ENCODE data around the gene EFHC1.

EFHC1 gene

DNA sequence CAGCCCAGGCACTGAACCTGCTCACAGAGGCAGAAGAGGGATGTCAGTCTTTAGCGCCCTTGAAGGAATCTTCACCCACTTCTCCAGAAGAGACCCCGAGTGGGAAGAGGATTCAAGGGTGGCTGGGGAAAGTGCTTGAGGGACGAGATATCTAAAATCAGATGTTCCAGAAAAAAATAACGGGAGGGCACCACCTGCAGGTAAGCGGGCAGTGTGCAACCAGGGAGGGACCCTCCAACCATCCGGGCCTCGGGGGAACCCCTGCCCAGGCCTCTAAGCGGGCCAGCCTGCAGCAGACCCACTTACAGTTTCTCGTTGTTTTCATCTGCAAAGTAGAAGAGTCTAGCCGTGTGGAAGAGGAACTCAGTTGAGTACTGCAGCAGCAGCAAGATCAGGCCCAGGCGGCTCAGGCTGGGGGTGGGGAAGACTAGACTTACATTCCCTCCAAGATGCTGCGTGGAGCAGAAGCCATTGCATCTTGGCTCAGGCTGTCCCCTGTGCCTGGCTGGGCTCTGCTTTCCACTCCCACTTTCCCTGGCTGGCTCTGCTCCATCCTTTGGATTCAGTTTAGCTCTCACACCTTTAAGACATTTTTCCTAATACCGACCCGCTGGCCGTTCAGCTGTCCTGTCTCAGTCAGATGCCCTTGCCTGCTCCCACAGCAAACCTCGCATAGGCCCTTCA is 85.7 kb downstream of the EFHC1 start:
- DNase-seq, result no peak

DNA sequence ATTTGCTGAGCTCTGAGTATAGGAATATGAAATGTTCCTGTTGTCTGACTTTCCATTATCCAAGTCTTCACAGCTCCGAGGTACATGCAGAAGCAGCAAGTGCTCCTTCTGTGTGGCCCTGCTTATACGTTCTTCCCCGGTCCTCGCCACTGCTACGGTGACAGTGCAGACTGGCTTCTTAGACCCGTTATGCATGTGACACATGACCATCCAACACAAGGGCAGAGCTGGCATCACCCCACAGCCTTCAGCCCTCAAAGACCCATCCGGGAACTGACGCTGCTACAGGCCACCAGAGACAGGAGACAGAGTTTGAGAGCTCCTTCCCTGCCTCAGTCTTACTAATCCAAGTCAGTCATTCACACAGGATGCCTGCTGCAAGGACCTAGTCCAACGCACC is 86.3 kb downstream of the EFHC1 start:
- DNase-seq, result no peak

DNA sequence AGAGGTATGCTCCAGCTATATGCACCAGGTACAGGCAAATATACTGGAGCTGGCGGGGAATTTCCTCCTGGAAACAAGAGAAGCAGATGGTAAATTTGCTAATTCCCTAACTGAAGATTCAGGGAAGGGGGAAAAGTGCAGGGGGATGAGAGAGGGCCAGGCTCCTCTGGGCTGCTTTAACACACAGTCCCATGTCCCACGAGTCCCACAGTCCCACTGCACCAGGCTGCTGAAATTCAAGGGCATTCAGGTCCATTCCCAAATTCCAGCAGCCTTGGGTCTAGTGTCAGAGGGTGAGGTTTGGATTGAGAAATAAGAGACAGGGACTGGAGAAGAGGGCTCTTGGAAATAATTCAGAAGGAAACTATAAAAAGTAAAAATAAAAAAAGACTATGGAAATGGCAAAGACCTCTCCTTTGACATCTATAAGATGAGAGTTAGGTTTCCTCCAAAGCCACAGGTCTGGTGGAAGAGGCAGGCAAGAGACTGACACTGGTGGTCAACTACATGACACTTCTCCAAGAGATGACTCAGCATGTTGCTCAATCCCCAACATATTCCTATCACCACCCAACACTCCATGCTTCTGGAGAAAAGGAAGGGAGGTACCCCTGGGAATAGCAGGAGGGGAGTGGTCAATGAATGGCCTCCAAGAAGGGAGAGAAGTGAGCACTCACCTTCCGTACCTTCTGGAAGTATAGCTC is 87.6 kb downstream of the EFHC1 start:
- no peak for DNase-seq

DNA sequence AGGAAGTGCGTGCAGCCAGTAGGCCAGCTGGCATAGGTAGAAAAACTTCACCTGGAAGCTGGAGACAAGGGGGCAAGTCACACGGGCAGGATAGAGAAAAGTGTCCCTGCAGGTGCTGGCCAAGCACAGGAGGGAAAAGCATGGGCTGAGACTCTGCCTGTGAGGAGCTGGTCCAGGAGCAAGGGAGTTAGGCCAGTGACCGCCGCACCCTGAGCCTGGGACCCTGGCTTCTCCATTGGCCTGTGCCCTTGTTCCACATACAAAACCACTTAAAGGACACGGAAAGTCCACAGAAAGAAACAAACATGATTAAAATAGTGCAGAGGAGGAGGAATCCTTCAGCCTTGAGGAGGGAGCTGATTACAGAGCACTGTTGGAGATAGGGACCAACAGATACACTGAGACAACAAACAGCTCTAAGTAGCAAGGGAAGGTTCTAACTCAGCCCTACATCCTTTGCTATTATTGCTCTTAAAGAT is 88.2 kb downstream of the EFHC1 start:
- no peak for DNase-seq

DNA sequence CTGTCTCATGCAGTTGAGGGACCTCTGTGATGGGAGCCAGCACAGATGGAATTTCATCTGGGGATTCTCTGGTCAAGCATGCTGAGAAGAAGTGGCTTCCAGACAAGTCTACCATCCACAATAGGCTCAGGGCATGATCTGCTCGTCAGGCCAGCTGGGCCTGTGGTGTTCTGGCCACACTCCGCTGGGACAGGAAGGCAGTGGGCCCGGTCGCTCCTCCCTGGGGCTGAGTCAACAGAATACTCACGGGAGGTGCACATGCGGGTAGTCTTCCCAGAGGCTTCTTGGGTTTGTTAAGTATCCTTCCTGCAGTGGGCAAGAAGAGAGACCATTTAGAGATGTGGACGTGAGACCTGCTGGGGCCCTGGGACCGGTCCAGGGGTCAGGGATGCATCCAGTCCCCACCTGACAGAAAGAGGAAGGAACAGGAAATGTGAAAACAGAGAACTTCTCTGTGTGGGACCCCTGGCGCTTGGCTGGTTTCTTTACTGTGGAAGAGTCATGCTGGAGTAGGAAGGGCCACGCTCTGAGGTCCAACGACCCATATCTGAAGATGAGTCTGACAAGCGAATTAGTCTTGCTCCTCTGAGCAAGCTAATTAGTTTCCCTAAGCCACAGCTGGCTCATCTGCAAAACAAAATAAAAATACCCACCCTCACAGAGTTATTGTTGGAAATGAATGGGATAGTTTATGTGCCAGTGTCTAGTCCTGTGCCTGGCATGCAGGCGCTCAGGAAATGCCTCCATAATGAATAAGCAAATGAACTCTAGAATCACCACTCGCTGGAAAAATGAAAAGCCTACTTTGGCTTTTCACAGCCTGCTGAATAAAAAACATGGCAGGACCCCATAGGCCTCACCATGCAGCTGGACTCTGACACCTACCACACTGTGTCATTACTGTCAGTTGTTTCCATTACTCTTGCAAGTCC is 89.4 kb downstream of the EFHC1 start:
- DNase-seq, result no peak

DNA sequence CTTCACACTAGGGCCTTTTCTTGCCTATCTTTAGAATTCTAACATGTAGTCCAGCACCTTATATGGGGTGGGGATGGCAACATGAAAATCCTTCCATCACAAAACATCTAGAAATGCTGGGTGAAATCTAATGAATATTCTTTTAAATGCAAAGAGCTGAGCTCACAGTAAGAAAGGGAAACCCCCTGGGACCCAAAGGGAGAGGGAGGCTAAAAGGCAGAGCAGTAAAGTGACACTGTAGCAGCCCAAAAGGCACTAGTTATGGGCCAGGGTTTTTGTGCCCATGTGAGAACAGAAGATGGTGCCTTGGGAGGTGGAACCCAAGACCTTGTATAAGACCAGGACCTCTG is 90.0 kb downstream of the EFHC1 start:
- DNase-seq, result no peak

DNA sequence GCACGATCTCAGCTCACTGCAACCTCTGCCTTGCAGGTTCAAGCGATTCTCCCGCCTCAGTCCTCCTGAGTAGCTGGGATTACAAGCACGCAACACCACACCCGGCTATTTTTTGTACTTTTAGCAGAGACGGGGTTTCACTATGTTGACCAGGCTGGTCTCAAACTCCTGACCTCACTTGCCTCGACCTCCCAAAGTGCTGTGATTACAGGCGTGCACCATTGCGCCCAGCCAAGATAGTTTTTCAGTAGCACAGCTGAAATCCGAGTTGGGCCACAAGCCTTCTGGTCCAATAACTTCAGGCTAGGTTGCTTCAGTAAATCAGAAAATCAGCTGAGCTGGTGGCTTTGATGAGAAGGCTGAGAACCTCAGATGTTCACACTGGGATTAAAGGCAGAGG is 91.0 kb downstream of the EFHC1 start:
- DNase-seq, result no peak

DNA sequence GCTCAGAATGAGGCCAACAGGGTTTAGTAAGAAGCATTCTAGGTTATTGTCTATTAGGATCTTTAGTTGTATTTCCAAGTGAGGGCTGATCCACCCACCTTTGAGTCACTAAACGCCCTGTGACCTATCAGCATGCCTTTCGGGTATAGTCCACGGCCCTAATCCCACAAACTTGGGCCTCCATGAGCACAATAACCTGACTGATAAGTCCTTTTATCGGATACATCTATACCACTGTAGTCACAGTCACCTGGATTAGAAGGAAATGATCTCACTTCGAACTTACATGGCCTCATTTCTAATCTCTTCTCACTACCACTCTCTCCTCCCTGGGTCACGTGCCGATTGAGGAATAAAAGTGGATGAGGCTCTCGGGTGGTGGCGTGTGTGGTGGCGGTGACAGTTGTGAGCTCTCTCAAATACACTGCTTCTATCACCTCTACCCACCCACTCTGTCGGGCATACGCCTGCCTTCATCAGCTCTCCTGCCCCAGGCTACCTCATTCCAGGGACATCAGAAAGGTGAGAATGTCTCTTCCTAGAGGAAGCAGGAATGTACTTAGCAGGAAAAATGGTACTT is 91.5 kb downstream of the EFHC1 start:
- DNase-seq, result no peak

DNA sequence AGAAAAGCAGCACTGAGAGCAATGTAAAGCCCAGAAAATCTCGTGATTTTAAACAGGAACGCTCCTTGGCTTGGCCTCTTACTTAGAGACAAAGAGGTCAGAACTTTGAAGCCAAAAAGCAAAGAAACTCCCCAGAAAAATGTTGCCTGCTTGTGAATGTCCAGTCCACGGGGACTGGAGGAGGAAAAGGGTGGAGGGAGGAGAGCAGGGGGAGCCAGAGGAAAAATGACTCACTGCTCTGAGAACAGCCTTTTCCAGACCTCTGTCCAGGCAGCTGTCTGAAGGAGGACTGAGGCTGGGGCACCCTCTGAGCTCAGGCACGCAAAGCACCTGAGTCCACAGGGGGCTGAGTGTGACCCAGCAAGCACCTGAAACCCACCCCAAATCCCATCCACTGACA is 92.1 kb downstream of the EFHC1 start:
- no peak for DNase-seq

DNA sequence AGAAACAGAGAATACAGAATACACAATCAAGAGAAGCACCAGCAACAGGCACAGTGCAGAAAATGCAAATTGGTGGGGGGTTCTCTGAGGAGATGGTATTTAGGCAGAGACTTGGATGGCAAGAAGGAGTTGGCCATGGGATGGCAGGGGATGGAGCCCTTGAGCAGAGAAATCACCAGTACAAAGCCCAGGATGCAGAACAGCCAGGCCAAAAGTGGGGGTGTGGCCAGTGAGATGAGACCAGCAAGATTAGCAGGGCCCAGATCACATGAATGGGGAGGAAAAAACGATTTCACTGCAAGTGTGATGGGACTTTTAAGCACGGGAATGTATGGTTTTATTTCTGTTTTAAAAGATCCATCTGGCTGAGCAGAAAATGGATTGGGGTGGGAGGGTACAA is 93.3 kb downstream of the EFHC1 start:
- DNase-seq, result no peak

DNA sequence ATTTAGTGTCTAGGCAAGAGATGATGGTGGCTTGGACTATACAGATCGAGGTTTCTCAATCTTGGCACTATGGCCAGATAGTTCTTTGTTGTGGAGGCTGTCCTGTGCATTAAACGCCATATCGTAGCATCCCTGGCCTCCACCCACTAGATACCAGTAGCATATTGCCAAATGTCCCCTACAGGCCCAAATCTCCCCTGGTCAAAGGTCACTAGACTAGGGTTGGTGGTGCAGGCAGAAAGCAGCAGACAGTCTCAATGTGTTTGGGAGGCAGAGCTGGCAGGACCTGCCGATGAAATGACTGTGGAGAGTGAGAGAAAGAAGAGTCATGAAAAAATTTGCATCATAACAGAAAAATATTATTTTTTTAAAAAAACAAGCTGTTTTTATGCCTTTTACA is 93.8 kb downstream of the EFHC1 start:
- no peak for DNase-seq

DNA sequence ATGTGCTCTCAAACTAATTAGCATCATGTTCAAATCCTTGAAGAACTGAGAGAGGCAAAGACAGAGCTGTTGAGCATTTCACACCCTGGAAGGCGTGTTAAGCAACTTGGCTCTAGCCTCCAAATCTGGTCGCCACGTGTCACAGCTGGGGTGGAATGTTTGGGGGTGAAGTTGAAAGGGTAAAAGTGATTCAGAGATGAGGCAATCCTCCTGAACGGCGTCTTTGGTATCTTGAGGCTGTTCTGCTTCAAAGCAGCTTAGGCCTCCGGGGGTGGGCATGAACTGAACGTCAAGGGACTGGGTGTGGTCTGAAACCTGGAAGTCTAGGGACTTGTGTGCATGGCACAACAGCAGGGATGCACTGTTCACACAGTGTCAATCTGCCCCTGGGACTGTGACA is 94.4 kb downstream of the EFHC1 start:
- DNase-seq, result no peak

DNA sequence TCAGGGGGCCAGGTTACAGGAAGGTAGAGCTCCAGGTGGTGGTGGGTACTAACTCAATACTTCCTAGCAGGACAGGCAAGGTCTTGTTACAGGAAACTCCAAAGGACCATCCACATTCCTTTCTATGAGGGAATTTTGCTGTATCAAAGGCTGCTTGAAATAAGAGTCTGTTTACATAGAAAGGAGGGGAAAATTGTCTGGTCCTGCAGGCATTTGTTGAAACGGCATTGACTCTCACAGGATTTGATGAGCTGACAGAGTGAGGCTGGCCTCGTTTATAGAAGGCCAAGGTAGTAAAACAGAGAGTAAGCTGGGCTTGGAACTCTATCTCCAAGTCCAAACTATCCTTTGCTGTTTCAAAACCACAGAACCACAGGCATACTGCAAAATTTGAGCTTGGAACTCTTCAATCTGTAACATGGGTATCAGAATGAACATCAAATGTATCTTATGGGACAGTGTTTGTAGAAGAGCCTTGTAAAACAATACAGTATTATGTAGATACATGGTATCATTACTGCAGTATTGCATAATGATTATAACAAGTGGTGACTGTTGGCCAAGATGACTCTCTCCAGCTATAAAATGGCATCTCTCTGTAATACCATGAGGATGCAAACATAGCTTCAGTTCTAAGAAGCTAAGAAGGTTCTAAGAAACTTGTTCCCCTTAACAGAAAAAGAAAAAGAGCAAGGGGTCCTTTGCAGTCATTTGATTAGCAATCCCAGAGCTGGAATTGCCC is 95.2 kb downstream of the EFHC1 start:
- DNase-seq, result no peak

DNA sequence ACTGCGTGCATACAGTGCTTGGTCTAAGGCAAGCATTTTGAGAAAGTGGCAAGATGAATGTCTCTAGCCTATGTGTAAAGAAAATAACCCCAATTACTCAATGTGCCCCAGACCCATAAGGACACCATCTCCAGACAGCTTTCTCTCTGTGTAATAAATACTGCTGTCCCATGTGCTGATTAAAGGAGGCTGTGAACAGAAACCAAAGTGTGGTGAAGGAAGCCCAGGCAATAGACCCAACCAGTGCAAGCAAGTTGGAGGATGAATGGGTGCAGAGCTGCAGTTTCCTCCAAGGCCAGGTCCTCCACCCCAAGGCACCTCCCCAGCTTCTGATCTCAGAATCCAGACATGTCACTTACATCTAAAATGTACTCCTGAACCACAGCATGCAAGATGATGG is 96.1 kb downstream of the EFHC1 start:
- DNase-seq, result no peak

DNA sequence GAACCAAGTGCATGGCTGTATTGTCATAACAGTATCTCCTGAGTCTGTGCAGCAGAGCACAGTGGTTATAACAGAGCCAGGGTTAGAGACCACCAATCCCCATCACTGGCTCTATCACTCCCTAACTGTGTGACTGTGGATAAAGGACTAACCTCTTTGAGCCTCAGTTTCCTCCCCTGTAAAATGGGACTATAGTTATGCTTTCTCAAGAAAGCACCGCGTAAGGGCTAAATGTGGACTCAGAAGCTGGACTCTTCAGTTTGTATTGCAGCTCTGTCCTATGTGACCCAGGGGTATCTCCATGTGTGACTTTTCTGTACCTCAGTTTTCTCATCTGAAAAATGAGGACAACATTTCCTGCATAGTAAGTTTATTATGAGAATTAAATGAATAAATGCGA is 96.8 kb downstream of the EFHC1 start:
- no peak for DNase-seq

DNA sequence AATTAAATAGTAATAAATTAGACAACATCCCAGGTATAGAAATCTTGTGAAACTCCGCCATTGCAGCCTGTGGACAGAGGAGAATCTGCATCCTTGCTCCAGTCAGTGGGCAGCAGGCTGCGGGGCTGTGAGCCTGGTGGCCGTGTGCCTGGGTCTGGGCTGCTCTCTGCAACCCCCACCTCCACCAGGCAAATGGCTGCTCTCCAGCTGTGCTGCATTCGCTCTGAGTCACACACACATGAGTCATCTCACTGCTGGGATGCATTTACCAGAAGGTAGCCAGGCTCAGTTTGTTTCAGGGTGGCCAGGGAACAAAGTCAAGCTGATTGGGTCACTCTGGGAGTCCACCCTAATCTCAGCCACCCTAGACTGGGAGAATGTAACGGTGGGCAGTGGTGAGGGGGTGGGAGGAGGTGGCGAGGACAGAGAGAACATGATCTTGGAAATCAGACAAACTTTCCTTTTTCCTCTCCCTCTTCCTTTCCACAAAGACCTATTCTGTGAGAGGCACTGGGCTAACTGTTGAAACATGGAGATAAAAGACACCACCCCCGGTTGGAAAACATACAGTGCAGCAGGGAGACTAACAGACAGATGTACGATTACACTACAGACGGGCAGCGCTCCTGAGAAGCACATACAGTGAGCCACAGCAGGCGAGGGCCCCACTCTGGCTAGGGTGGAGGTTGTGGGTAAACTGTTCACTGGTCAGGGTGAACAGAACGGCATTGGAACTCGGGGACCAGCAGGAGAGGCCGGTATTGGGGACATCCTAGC is 97.5 kb downstream of the EFHC1 start:
- DNase-seq, result no peak

DNA sequence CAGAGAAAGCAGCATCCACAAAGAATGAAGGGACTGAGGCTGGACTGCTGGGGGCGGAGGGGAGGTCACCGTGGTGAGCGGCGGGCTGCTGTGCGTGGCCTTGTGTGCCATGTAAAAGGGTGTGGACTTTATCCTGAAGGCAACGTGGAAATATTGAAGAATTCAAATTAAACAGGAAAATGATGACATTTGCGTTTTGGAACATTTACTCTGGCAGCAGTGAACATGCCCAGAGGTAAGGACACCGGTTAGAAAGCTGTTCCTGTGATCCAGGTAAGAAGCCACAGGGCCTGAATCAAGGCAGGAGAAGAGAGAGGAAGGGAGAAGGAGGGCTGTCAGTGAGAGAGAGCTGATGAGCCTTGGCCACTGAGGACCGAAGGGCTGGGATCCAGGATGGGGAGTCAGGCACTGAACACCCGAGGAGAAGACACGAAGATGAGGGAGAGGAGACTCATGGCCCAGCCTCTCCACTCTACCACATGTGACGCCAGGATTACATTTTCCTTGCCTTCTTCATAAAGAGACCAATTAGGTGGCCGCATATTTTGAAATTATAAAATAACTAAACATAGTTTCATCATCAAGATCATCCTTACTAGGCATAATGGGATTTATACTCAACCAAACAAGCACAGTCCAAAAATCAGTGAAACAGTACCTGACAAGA is 98.3 kb downstream of the EFHC1 start:
- DNase-seq, result no peak

DNA sequence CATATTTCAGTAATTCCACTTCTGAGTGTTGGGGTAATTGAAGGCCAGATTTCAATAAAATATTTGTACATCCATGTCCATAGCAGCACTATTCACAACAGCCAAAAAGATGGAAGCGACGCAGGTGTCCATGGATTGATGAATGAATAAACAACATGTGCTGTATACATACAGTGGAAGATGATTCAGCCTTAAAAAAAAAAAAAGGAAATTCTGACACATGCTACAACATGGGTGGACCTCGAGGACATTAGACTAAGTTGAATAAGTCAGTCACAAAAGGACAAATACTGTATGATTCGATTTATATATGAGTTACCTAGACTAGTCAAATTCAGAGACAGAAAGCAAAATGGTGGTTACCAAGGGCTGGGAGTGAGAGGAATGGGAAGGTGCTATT is 99.5 kb downstream of the EFHC1 start:
- DNase-seq, result no peak

DNA sequence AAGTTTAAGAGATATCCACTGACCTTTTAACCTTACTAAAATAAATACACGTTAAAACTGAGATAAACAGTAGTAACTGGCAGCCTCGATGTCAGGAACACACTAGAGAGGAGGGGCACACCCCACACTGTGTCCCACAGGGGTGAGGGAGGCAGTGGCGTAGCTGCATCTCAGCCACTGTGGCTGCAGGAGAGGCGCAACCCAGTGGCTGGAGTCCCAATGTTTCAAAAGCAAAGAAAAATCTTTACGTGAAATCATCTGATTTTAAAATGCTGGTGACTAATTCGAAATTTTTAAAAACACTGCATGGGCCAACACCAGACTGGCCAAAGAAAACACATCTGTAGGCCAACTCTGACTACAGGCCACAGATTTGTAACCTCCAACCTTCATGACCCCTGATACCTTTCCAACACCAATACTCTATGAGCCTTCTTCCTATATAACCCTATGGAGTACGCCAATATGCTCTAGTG is 102.0 kb downstream of the EFHC1 start:
- no peak for DNase-seq

DNA sequence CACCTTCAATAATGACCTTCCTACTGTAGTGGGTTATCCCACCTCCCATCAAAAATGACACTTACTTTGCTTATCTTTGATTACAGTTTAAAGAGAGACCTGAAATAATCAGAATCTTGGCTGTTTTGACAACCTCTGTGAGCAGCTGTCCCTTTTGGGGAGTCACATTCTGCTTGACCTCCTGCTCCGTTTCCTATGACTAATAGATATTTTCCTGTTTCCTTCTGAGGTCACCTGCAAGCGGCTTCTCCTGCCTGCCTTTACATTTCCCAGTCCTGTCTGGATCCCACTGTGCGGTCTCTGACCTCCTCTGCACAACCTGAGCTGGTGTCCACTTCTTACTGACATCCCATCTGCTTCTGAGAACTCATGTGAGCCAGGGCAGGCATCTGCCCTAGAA is 102.5 kb downstream of the EFHC1 start:
- DNase-seq, result no peak

Data from activated gamma-delta T cell treated with Interleukin-2 at 50 U/mL for 16 hours (primary cell).